NCI-H2107 (cell line): Measurements from ENCODE around the gene SMG5.
"Not testable (repeated sequence)": the region's sequence is repeated elsewhere in the genome, so short reads cannot be mapped to it uniquely, and the experiment has no call there.

ENCODE experiments used
- DNase-seq: peaks from one replicate; lab custom pipeline; 2025; lab: John Stamatoyannopoulos, UW

Gene SMG5

DNA sequence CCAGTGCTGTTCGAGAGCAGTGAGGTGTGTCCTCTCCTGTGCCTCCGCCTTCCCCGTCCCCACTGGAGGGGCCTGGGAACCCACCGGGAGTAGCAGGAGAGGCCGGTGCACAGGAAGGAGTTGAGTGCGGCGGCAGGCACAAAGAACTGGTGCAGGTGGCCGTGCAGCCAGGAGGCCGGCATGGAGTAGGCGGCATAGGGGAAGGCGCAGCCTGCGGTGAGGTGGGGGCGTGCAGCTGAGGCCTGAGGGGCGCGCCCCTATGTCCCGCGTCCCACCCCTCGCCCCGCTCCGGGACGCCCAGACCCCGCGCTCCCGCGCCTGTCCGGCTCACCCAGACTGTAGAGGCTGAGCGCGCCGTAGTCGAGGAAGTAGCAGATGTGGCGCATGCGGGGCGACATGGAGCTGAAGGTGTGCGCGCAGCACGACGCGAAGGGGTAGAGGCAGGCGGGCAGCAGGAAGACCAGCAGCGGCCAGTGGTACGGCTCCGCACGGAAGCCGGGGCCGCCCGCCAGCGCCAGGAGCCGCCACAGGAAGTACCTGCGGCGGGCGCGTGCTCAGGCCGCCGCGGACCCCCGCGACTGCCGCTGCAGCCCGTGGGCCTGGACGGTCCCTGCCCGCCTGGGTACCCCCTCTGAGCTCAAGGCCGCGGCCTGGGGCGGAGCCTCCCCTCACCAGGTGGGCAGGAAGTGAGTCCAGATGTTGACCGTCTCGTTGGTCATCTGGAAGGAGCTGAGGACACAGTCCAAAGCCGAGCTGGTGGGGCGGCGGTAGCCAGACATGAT is 37.0 kb downstream of the SMG5 start:
- DNase-seq = no peak

DNA sequence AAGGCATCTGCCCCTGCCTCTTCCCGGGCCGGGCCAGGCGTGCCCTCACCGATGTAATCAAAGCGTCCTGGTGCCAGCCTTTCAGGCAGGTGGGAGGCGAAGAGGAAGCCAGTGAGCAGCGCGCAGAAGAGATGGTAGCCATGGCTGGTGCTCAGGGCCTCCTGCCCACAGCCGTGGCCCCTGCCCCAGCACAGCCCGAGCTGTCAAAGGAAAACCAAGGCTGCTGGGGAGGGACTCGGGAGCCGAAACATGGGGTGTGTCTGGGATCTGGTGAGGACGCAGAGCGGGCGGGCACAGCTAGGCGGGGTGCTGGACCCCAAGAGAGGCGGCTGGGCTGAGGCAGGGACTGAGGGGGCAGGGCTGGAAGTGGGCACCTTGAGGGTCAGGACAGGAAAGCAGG is 37.9 kb downstream of the SMG5 start:
- no peak for DNase-seq

DNA sequence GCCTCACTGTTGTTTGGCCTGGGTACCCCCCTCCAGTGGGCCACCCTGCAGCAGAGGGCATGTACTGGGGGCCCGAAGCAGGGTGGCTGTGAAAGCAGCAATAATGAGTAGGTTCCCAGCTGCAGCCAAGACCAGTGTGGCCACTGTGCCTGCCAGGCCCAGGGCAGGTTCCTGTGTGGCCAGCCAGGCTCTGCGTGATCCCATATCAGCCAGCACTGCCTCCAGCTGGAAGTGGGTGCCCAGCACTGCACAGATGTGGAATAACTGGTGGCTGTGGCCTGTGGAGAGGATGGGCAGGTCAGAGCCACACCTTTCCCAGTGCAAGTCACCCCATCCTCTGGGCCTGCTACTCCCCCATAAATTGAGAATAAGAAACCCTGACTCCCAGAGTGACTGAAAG is 38.5 kb downstream of the SMG5 start:
- DNase-seq = no peak

DNA sequence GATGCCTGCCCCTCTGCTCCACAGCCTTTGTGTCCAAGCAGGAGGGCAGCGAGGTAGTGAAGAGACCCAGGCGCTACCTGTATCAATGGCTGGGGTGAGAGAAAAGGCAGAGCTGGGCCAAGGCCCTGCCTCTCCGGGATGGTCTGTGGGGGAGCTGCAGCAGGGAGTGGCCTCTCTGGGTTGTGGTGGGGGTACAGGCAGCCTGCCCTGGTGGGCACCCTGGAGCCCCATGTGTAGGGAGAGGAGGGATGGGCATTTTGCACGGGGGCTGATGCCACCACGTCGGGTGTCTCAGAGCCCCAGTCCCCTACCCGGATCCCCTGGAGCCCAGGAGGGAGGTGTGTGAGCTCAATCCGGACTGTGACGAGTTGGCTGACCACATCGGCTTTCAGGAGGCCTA is 39.9 kb downstream of the SMG5 start:
- DNase-seq = no peak

DNA sequence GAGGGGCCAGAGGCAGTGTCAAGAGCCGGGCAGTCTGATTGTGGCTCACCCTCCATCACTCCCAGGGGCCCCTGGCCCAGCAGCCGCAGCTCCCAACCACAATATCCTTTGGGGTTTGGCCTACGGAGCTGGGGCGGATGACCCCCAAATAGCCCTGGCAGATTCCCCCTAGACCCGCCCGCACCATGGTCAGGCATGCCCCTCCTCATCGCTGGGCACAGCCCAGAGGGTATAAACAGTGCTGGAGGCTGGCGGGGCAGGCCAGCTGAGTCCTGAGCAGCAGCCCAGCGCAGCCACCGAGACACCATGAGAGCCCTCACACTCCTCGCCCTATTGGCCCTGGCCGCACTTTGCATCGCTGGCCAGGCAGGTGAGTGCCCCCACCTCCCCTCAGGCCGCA is 40.7 kb downstream of the SMG5 start, which contains the start of gene BGLAP:
Gene BGLAP, plus strand, starts transcription at position 259 of the 400 bp plus-strand sequence. Its CDS starts 48 bp downstream, at position 307.
- DNase-seq = no peak

DNA sequence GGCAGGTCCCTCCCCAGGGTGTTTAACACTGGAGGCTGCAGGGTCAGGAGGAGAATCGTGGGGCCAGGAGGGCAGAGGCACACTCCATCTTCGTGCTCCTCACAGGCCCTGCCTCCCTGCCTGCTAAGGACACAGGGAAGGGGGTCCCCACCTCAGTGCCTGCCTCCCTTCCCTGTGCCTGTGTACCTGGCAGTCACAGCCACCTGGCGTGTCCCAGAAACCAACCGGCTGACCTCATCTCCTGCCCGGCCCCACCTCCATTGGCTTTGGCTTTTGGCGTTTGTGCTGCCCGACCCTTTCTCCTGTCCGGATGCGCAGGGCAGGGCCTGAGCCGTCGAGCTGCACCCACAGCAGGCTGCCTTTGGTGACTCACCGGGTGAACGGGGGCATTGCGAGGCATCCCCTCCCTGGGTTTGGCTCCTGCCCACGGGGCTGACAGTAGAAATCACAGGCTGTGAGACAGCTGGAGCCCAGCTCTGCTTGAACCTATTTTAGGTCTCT is 41.3 kb downstream of the SMG5 start:
- DNase-seq = no peak

DNA sequence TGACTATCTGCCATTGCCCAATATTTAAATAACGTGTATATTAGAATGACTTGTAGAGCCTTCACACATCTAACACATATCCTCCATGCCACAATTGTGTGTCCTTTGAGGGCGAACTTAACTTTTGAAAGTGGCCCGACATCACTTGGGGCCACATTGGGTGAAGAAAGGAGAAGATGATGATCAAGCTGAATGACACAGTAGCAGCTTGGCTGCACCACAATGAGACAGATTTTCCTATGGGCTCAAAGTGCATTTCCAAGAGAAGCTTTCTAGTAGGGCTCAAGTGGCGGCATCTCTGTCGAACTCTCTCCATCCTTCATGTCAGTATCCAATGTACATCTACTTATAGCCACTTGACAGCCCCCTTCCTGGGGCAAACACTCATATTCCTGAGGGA is 44.4 kb downstream of the SMG5 start:
- no peak for DNase-seq

DNA sequence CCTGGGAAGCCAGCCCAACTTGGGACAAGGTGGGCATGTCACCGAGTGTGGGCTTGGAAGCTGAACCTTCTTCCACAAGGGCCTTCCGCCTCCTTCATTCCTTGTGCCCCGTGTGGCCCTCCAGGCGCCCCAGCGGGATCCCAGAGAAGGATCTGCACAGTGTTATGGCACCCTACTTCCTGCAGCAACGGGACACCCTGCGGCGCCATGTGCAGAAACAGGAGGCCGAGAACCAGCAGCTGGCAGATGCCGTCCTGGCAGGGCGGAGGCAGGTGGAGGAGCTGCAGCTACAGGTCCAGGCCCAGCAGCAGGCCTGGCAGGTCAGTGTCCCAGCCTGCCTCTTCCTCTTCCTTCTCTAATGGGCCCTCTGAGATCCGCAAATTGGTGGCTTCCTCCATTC is 46.5 kb downstream of the SMG5 start:
- DNase-seq = no peak

DNA sequence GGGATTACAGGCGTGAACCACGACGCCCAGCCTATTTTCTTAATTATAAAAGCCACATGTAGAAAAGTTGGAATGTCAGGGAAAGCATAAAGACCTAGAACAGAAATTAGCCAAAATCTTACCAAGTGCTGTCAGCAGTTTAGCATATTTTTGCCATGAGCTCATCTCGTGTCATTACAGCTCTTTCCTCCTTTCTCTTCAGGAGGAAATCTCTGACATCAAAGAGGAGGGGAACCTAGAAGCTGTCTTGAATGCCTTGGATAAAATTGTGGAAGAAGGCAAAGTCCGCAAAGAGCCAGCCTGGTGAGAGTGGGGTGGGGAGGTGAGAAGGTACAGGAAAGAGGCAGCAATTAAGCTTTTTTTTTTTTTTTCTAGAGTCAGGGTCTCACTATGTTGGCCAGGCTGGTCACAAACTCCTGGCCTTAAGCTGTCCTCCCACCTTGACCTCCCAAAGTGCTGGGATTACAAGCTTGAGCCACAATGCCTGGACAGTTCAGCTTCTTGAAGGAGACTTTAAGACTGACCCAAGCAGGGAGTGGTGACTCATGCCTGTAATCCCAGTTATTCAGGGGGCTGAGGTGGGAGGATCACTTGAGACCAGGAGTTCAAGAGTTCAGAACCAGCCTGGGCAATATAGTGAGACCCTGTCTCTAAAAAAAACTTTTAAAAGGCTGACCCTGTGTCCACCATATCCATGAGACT is 49.0 kb downstream of the SMG5 start:
- DNase-seq = no peak

DNA sequence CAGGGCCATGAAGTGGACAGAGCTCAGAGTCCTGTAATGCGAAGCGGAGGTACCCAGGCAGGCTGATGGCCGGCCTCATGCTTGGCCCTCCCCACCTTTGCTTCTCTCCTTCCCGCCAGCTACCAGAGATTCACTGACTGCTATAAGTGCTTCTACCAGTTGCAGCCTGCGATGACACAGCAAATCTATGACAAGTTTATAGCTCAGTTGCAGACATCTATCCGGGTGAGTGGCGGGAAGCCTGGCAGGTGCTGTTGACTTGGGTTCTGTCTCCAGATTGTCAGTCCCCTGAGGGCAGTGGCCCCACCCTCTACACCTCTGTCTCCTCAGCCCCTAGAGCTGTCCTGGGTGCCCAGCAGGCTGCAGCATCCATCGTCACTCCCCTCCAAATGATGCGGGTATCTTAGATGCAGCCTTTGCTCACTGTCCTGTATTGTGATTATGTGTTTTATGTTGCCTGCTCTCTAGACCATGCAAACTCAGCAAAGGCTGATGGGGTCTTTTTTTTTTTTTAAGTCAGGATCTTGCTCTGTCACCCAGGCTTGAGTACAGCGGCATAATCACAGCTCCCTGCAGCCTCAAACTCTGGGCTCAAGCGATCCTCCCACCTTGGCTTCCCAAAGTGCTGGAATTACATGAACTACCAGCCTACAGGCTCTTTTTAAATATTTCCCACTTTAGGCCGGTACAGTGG is 50.3 kb downstream of the SMG5 start:
- no peak for DNase-seq

DNA sequence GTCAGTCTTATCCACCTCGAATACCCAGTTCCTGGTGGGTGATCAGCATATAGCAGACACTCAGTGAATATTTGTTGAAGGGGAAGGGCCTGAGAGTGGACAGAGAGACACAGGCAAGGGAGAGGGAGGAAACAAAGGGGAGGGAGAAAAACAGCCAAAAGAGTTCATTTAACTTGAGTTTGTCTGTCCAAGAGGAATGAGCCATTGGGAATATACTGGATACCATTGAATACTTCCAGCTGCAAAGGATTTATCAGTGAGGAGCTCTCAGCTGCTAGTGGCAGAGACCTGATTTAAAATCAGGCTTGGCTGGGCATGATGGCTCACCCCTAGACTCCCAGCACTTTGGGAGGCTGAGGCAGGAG is 52.2 kb downstream of the SMG5 start:
- no peak for DNase-seq

DNA sequence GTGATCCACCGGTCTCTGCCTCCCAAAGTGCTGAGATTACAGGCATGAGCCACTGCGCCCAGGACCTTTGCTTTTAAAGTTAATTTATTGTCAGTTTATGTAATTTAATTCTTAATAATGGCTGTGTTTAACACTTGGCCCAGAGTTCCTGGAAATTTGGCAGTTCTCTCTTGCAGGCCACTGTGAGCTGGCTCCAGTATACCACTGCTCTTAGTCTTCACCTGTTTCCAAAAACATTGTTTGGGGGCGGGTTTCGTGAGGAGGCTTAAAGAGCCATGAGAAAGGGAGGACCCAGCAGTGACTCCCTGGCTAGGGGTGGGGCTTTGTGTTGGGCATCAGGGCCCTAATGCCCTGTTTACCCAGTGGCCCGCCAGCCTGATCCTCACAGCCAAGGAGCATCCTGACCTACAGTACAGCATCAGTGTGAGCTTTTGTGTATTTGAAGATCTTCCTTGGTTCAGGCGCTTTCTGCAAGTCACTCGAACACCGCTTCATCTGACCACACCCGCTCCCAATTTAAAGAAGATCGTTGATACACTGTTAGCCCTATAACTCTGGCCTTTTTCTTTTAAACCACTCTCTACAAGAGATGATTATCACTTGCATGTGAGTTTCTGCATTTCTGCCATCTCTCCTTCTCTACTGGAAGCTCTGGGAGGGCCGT is 52.7 kb downstream of the SMG5 start:
- DNase-seq = no peak

DNA sequence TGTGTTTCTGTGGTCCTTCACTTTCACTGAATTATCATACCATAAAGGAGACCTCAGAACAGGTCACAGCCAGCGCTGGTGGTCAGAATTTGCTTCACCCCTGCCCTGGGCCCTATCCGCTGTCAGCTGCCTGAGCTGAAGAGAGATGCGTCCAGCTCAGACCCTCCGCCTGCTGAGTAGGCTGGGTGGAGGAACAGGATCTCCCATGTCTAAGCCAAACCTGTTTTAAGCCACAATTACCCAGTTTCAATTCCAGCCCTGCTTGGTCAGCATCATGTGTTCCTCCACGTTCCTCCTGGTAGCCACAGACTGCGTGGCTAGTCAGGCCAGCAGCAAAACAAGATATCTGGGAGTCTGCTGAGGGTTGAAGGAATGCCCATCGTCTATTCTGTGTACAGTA is 54.1 kb downstream of the SMG5 start:
- DNase-seq = no peak

DNA sequence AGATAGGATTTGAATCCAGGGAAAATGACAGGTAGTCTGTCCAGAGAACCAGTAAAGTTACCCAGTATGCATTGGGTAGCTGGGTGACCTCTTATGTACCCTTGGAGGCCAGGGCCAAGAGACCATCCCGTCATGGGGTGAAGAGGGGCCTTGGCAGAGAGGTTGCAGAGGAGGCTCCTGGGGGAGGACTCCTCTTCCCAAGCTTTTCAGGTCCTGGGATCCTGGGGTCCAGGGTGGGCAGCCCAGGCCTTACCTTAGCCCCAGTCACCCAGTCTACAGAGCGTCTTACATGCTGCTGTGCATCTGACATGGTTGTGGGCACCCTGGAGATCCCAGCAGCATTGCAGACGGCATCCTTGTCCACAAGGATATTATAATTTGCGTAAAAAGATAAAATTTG is 55.8 kb downstream of the SMG5 start:
- no peak for DNase-seq

DNA sequence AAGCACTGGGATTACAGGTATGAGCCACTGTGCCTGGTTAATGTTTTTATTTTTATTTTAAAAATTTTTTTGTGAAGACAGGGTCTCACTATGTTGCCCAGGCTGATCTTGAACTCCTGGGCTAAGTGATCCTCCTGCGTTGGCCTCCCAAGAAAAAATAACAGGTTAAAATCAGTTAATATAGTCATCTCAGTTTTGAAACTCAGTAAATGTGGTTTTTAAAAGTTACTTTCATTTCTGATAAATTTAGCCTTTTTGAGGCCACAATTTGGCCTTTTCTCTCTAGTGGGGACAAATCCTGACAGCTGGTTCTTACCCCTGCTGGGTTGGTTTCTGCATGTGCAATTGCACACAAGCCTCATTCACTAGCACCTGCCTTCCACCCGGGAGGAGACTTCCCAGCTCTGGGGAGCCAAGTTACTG is 56.5 kb downstream of the SMG5 start:
- no peak for DNase-seq

DNA sequence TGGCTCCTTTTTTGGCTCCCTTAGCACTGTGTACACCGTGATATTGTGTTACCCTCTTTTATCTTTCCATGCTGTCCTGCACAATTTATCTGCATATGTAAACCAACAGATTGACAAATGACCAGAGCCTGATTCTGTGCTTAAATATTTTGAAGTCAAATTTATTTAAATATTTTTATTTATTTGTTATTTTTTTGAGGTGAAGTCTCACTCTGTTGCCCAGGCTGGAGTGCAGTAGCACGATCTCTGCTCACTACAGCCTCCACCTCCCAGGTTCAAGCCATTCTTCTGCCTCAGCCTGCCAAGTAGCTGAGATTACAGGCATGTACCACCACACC is 57.0 kb downstream of the SMG5 start:
- no peak for DNase-seq

DNA sequence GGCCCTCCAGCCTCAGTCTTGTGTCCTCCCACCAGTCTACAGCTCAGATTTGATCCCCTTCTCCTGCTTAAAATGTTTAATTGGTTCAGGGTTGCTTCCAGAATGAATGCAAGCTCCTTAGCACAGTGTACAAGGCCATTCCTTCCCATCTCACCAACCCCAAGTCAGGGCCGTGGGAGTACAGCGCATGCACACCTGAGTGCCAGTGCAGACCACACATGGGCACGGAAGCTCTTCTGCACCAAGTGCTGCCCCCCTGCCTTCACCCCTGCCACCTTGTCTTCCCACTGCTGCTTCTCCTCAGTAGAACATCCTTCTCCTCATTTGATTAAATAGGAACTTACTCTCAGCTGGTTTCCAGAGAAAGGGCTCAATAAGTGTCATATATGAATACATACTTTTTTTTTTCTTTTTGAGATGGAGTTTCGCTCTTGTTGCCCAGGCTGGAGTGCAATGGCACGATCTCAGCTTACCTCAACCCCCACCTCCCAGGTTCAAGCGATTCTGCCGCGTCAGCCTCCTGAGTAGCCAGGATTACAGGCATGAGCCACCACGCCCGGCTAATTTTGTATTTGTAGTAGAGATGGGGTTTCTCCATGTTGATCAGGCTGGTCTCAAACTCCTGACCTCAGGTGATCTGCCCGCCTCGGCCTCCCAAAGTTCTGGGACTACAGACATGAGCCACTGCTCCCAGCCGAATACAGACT is 60.5 kb downstream of the SMG5 start:
- DNase-seq = no peak

DNA sequence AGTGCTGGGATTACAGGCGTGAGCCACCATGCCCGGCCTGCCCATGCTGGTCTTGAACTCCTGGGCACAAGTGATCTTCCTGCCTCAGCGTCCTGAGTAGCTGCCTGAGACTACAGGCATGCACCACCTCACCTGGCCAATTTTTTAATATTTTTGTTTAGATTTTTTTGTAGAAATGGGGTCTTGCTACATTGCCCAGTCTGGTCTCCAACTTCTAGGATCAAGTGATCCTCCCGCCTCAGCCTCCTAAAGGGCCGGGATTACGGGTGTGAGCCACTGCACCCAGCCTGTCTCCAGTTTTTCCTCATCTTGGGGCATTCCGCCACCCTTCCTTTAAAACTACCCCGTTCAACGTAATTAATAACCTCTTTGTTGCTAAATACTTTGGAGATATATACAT is 62.4 kb downstream of the SMG5 start:
- no peak for DNase-seq

DNA sequence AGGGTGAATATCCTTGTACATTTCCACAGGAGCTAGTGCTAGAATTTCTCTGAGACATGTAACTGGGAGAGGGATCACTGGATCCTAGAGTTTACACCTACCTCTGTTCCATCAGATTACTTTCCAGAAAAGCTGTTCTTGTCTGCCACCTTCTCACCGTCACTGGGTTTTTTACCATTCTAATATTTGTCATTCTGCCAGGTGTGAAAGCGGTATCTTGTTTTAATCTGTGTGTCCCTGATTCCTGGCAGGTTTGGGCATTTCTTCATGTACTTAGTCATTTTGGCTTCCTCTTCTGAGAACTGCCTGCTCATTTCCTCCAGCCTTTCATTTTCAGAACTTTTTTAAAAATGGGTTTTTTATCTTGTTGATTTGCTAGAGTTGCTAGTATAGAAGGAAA is 64.8 kb downstream of the SMG5 start:
- no peak for DNase-seq

DNA sequence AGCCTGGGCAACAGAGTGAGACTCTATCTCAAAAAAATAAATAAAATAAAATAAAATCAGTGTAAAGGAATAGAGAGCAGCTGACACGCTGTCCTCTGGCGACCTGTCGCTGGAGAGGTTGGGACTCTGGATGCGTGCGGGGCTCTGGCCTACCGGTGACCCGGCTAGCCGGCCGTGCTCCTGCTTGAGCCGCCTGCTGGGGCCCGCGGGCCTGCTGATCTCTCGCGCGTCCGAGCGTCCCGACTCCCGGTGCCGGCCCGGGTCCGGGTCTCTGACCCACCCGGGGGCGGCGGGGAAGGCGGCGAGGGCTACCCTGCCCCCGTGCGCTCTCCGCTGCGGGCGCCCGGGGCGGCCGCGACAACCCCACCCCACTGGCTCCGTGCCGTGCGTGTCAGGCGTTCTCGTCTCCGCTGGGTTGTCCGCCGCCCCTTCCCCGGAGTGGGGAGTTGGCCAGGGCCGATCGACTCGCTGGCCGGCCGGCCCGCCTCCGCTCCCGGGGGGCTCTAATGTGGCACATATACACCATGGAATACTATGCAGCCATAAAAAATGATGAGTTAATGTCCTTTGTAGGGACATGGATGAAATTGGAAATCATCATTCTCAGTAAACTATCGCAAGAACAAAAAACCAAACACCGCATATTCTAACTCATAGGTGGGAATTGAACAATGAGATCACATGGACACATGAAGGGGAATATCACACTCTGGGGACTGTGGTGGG is 66.1 kb downstream of the SMG5 start:
- not testable (repeated sequence) for DNase-seq
